Left cardiac atrium (tissue), 4 donors: Measurements from ENCODE around the gene KCNMA1. TPM values are rescaled to one million over a fixed set of nuclear protein-coding genes. Genes with fewer than 3 reads are reported as not detected.
"Not testable (repeated sequence)": the region's sequence is repeated elsewhere in the genome, so short reads cannot be mapped to it uniquely, and the experiment has no call there.

Source experiments
- ATAC-seq, 2 donors: fragments of 200-7000 bp; cut with Tn5 transposase; one replicate each; pipeline ENCODE4 v1.9.1; 2020; ENCODE audit warnings: mild to moderate bottlenecking in 2 of 2, moderate library complexity in 2 of 2
- DNase-seq: peaks from one replicate; pipeline ENCODE4 v3.0.0-alpha.2; 2020
- intact Hi-C, 2 donors: fragments of 100-400 bp; cut with DNase I; formaldehyde crosslinking; loops; one replicate each; pipeline versions ENCODE4 v1.14.1 to v1.15.1; 2022 to 2023
- total RNA-seq, 2 donors: library from RNA; stranded (reverse); fragmentation: NEBNext Ultra II Directional; extraction: Animal tissue kit (Norgen Biotek cat#: 25700); gene quantifications; one replicate each; pipeline ENCODE4 v1.2.1, GENCODE V29; 2021
- donor health status: DM: no; HTN: yes; CAD: no.
- donor health status: DM: no; HTN: yes; CAD: no; lungs with severe emphysema.
- donor health status: DM: yes; HTN: yes; CAD: no.
- donor health status: Dilated cardiomyopathy.

Gene KCNMA1
- total RNA-seq, 2 donors from 2014 or later: 4.1 to 5.3 TPM

DNA sequence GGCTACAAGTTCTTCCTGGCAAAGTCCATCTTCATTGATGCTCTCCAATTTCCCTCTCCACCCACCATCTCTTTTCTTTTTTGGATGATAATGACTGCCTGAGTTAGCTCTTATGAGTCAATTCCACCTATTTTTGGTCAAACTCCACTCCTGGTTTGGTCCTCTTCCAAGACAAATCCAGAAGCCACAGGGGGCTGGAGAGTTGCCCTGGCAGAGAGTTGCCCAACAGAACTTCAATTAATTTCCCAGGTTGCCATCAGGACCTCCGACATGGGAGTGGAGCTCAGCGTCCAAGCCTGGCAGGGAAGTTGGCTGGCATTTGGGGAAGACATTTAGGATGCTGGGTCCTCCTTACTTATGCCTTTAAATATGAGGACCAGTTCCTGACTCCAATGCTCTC is 29.2 kb upstream of the KCNMA1 start:
- DNase-seq: no peak
- no peak for ATAC-seq
- intact Hi-C loops: no loop called here

DNA sequence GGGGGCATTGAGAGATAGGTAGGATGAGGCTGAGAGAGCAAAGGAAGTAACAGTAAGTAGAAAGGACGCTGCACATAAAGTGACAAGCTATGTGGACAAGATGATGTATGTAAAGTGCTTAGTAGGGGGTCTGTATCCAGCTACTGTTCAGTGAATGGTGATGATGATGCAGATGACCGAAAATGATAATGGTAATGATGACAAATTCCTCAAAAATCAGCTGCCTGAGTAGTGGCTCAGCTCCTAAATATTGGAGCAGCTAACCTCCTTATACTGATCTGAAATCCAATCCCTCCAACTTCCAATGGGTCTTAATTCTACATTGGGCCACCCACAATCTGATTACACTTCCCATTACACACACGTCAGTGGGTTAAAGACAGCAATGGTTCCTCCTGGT is 27.1 kb upstream of the KCNMA1 start:
- intact Hi-C loops: no loop called here
- no peak for DNase-seq
- ATAC-seq: no peak

GRCh38 chr10:77664008-77664407 is 26.4 kb upstream of the KCNMA1 start:
- no peak for DNase-seq
- intact Hi-C loops: no loop called here
- ATAC-seq: no peak

DNA sequence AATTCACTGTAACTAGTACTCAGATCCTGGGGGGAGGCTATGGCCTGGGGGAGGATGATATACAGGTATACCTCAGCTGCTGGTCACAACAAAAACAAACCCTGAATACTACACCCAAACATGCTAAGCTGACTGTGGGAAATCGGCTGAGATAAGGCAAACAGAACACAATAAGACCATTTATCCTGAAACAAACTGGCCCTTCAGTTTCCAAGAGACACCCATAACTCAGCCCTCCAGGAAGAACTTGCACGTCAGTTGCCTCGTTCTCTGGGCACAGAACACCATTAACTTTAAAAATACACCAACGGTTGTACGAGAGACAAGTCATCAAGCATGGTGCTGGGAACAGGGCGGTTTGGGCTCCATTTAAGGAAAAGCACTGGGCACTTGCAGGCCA is 24.1 kb upstream of the KCNMA1 start:
- no peak for DNase-seq
- ATAC-seq: no peak
- intact Hi-C loops: no loop called here

DNA sequence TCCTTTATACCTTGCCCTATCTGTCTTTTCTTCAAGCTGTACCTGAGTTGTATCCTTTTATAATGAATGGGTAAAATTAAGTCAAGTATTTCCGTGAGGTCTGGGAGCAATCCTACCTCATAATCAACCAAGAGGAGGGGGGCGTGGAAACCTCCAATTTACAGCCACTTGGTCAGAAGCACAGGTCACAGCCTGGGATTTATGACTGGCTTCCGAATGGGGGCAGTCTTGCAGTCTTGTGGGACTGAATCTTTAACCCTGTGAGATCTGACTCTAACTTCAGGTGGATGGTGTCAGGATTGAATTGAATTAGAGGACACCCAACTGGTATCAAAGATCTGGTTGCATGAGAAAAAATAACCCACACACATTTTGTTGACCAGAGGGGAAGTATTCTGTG is 23.5 kb upstream of the KCNMA1 start:
- no peak for ATAC-seq
- DNase-seq: no peak
- intact Hi-C loops: no loop called here

GRCh38 chr10:77659046-77659670 is 21.6 kb upstream of the KCNMA1 start:
- DNase-seq, intact Hi-C loops: not testable (repeated sequence)

DNA sequence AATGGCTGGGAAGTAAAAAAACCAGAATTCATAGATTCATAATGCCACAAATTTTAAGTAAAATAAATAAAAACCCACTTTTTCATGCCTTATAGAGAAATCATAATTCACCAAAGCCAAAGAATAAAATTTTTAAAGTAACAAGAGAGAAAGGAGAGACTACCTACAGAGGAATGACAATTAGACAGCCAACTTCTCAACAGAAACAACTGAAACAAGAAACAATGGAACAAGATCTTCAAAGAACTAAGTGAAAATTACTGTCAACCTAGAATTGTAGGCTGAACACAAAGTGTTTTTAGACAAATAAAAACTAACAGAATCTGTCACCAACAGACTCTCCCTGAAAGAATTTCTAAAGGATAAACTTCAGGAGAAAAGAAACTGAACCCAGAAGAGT is 15.6 kb upstream of the KCNMA1 start:
- no peak for ATAC-seq
- intact Hi-C loops: no loop called here
- no peak for DNase-seq

More at GRCh38 chr10:77659046-77659670, 21.6 kb upstream of the KCNMA1 start:
- ATAC-seq: not testable (repeated sequence)

- intact Hi-C loops: loop anchor here in 1 of 2 donors (10.0 kb wide), 1 partner anchor 155 kb away; no protein-coding TSS in a partner anchor
- no peak for ATAC-seq
- no peak for DNase-seq
These were observed 12.0 kb upstream of the KCNMA1 start for GRCh38 chr10:77649333-77650331.

DNA sequence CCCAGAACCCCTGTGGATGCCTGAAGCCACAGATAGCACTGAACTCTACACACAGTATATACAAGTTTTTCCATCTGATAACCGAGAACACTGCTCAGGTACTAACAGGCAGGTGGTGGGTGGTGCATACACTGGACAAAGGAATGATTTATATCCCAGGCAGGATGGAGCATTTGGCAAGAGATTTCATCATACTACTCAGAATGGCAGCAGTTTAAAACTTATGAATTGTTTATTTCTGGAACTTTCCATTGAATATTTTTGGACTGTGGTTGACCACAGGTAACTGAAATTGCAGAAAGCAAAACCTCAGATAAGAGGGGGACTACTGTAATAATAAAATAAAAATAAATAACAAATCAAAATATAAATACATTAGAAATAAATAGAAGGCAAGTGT is 10.9 kb upstream of the KCNMA1 start:
- DNase-seq (no peak), ATAC-seq (no peak)
- intact Hi-C loops: loop anchor here in 1 of 2 donors (10.0 kb wide), 1 partner anchor 154 kb away; no protein-coding TSS in a partner anchor

DNA sequence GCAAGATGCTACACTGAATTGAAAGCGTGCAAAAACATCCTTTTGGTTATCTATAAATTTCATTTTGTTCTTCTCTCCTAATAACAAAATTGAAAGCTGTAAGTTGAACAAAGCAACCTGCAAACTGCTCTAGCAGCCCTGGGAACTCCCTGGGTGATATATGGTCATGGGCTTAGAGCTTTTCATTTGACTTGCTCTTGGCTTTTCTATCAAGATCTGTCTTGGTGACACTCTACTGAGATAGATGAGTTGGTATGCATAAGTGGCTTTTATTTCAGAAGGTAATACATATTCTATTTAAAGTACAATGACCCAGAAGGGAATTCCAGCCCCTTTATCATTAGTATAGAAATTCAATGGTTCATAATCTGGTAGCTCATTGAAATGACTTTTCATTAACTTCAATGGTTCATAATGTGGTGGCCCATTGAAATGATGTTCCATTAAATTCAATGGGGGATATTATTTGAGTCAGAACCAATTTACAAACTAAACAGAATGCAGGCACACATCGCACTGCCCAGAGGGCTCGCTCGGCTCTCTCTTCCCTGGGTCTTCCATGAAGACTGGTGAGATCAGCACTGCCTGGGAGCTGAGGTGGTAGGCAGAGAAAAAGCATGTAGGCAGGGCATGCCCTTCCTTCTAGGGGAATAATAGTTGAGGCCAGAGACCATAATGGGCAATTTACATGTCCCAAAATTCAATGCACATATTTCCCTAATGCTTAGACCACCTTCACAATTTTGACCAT is 10.1 kb upstream of the KCNMA1 start:
- intact Hi-C loops: loop anchor here in 1 of 2 donors (10.0 kb wide), 1 partner anchor 153 kb away; no protein-coding TSS in a partner anchor
- no peak for ATAC-seq

DNA sequence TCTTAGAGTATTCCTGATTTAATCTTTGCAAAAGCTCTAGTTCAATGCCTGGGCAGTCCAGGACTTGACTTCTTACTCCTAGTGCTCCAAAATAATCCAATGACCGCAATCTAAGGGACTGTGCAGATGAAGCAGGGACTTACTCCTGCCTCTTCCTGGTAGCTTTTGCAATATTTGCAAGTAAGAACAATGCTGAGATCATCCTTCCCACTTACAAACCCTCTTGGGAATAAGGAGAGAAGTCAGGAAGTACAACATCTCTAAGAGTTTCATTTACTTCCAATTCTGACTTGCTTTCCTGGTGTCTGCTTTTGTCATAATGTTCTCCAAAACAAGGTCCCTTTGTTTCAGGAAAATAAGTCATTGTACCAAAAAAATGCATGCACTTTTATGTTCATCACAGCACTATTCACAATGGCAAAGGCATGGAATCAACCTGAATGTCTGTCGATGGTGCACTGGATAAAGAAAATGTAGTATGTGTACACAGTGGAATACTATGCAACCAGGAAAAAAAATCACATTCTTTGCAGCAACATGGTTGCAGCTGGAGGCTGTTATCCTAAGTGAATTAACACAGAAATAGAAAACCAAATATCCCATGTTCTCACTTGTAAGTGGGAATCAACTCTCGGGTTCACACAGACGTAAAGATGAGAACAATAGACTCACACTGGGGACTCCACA is 7.1 kb upstream of the KCNMA1 start:
- ATAC-seq (no peak), DNase-seq (no peak)
- intact Hi-C loops: loop anchor here (5.0 to 10.0 kb wide), 3 partner anchors 150 to 467 kb away; no protein-coding TSS in a partner anchor

More for the DNA sequence above, 10.1 kb upstream of the KCNMA1 start:
- DNase-seq: no peak

- intact Hi-C loops: loop anchor here (2.0 to 10.0 kb wide), 5 partner anchors 149 to 469 kb away; no protein-coding TSS in a partner anchor
- ATAC-seq (peak in 1 of 2 donors; percentile 47), DNase-seq (peak; percentile 37)
These were observed 6.3 kb upstream of the KCNMA1 start for GRCh38 chr10:77643795-77644468.

- ATAC-seq (no peak), DNase-seq (peak; percentile 64)
- intact Hi-C loops: loop anchor here (2.0 to 10.0 kb wide), 5 partner anchors 147 to 467 kb away; no protein-coding TSS in a partner anchor
These were observed 4.3 kb upstream of the KCNMA1 start for GRCh38 chr10:77641788-77642397.

DNA sequence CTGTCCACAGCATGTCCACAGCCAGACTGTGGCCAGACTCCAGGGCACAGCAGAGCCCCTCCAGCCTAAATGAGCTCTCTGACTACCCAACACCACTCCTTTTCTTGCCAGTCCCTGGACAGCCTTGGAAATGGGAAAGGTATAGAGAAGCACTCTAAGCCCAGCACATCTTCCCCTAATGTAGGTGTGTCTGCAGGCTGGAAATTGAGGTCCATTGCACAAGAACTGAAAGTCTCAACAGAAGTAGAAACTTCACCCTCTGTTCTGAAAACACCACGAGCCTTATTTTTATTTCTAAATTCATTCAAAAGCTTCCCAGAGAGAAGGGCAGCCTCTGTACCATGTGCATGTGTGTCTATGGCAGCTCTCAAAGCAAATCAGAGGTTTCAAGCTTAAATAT is 3.7 kb upstream of the KCNMA1 start:
- ATAC-seq (no peak), DNase-seq (no peak)
- intact Hi-C loops: loop anchor here (5.0 to 10.0 kb wide), 3 partner anchors 147 to 464 kb away; no protein-coding TSS in a partner anchor

GRCh38 chr10:77640167-77640566 is 2.6 kb upstream of the KCNMA1 start:
- no peak for DNase-seq
- intact Hi-C loops: loop anchor here (5.0 to 10.0 kb wide), 3 partner anchors 145 to 463 kb away; no protein-coding TSS in a partner anchor
- no peak for ATAC-seq

DNA sequence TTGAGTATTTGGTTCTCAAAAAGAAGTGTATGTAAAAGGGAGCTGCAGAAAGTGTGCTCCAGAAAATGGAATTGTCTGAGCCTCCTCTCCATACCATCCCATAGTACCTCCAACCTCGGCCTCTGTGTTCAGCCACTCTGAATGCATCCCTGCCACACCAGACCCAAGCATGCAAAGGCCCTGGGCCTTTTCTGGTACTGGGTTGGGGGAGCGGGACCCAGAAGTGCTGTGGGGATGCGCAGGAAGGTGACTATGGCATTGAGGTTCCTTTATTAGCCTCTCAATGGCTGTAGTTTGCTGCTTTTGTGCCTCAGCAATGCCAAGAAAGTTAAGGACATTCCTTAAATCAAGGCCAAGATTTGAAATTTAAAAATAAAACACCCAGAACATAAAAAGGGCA is 2.1 kb upstream of the KCNMA1 start:
- no peak for ATAC-seq

DNA sequence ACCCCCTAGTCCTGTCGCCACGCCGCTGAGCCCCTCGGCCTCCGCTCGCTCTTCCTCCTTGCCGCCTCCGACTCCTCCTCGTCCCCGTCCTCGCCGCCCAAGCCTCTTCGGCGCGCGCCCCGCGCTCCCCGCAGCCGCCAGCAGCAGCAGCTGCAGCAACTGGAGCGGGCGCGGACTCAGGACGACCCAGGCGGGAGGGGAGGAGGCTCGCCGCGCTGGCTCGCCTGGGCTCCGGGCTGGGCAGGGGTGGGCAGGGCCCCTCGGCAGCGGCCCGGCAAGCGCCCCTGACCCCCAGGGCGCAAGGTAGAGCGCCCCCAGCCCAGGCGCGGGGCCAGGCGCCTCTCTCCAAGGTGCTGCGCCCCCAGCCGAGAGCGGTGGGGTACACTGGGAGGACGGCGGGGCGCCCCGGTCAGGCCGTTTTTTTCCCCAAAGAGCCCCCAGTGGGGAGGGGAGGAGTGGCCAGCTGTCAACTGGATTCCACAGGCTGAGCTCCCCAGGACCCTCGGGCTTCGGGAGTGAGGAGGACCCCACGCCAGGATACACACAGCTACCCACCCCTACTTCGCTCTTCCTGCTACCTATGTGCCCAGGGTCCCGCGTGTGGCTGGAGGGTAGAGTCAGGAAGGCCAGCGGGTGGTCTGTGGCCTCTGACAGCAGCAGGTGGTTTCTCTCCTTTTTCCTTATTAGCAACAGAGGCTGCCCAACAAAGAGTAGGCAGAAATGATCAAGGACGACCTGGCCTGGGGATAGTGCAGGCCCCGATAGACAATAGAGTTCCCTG is 903 bp upstream of the KCNMA1 start:
- peak; percentile 32 for DNase-seq
- peak; percentile 26 to 39 for ATAC-seq
- intact Hi-C loops: no loop called here

More for the DNA sequence above, 2.1 kb upstream of the KCNMA1 start:
- intact Hi-C loops: loop anchor here (5.0 to 10.0 kb wide), 3 partner anchors 145 to 462 kb away; no protein-coding TSS in a partner anchor
- DNase-seq: no peak
